HG03439 (cell line): Measurements from ENCODE around the gene NEIL1.
"Not testable (repeated sequence)": the region's sequence is repeated elsewhere in the genome, so short reads cannot be mapped to it uniquely, and the experiment has no call there.

Source experiments
- ATAC-seq: cut with Tn5 transposase; IDR thresholded peaks from one replicate; pipeline ENCODE4 v1.9.1; 2021; ENCODE audit warnings: mild to moderate bottlenecking, moderate library complexity; ENCODE audit not compliant: unreplicated experiment

The NEIL1 gene

GRCh38 chr15:75371486-75371885, 24.6 kb downstream of the NEIL1 start:
- no peak for ATAC-seq

GRCh38 chr15:75371901-75372688, 25.3 kb downstream of the NEIL1 start:
- no peak for ATAC-seq

- ATAC-seq = no peak
Observed at GRCh38 chr15:75380773-75381172, 33.9 kb downstream of the NEIL1 start.

GRCh38 chr15:75383986-75384385, 37.1 kb downstream of the NEIL1 start:
- ATAC-seq = not testable (repeated sequence)

- no peak for ATAC-seq
Observed at GRCh38 chr15:75389791-75390382, 43.0 kb downstream of the NEIL1 start.

- ATAC-seq = no peak
Observed at GRCh38 chr15:75397494-75397893, 50.7 kb downstream of the NEIL1 start.

- ATAC-seq = no peak
Observed at GRCh38 chr15:75403892-75404291, 57.1 kb downstream of the NEIL1 start.
